ENCODE results near the gene ACTN4. TPM values are rescaled to one million over a fixed set of nuclear protein-coding genes. Genes with fewer than 3 reads are reported as not detected.
"Not testable (repeated sequence)": the region's sequence is repeated elsewhere in the genome, so short reads cannot be mapped to it uniquely, and the experiment has no call there.

ACTN4 gene
- total RNA-seq, 2 donors from 2014 or later: 1,019 to 1,060 TPM

GRCh38 chr19:38743394-38744297 is 96.2 kb downstream of the ACTN4 start:
- H3K4me3 ChIP-seq: no peak overlapping the region
- intact Hi-C loops (cut with DNase I): no loop called here
- no peaks in the 10 kb centered on the region for H3K9me3 ChIP-seq
- no peaks in the 10 kb centered on the region for H3K4me1 ChIP-seq
- no peak overlapping the region for H3K27ac ChIP-seq
- no peak for TF ChIP-seq CTCF (IDR thresholded peaks at IDR 0.05)
- DNase-seq: no peak
- H3K27me3 ChIP-seq: no peaks in the 10 kb centered on the region
- no peak overlapping the region for H3K9ac ChIP-seq (ENCODE audit: low read depth in 2 of 2, low read length in 2 of 2)
- no peaks in the 10 kb centered on the region for H3K36me3 ChIP-seq

GRCh38 chr19:38744298-38744681 is 96.8 kb downstream of the ACTN4 start, which contains the start of gene CAPN12:
TSS of gene CAPN12 (minus strand) at chr19:38744474. CDS start at chr19:38744165, 309 bp downstream.
- no peaks in the 10 kb centered on the region for H3K27me3 ChIP-seq
- H3K9ac ChIP-seq (ENCODE audit: low read depth in 2 of 2, low read length in 2 of 2): no peak within 1 kb of the TSS
- no peaks in the 10 kb centered on the region for H3K36me3 ChIP-seq
- no peak for TF ChIP-seq CTCF (IDR thresholded peaks at IDR 0.05)
- DNase-seq: no peak
- H3K9me3 ChIP-seq: no peaks in the 10 kb centered on the region
- intact Hi-C loops (cut with DNase I): no loop called here
- H3K27ac ChIP-seq: no peak within 1 kb of the TSS
- no peak within 1 kb of the TSS for H3K4me3 ChIP-seq
- H3K4me1 ChIP-seq: no peaks in the 10 kb centered on the region

- TF ChIP-seq CTCF (IDR thresholded peaks at IDR 0.05): no peak
- intact Hi-C loops (cut with DNase I): no loop called here
- no peak overlapping the region for H3K27ac ChIP-seq
- no peaks in the 10 kb centered on the region for H3K9me3 ChIP-seq
- no peak overlapping the region for H3K9ac ChIP-seq (ENCODE audit: low read depth in 2 of 2, low read length in 2 of 2)
- no peaks in the 10 kb centered on the region for H3K4me1 ChIP-seq
- DNase-seq: no peak
- no peak overlapping the region for H3K4me3 ChIP-seq
- H3K27me3 ChIP-seq: no peaks in the 10 kb centered on the region
- H3K36me3 ChIP-seq: no peaks in the 10 kb centered on the region
Measured at GRCh38 chr19:38744874-38745273, 97.4 kb downstream of the ACTN4 start.

- no peak for DNase-seq
- Histone ChIP-seq H3K4me1 (no peaks in the 10 kb centered on the region), H3K4me3 (no peak overlapping the region), H3K9ac (ENCODE audit: low read depth in 2 of 2, low read length in 2 of 2) (no peak overlapping the region), H3K27me3 (no peaks in the 10 kb centered on the region), H3K9me3 (no peaks in the 10 kb centered on the region), H3K36me3 (no peaks in the 10 kb centered on the region), H3K27ac (no peak overlapping the region)
- TF ChIP-seq CTCF (IDR thresholded peaks at IDR 0.05): no peak
- intact Hi-C loops (cut with DNase I): no loop called here
Measured at GRCh38 chr19:38745316-38745715, 97.9 kb downstream of the ACTN4 start.

- H3K4me1 ChIP-seq; H3K9me3 ChIP-seq; intact Hi-C loops (cut with DNase I); H3K4me3 ChIP-seq; DNase-seq; H3K9ac ChIP-seq (ENCODE audit: low read depth in 2 of 2, low read length in 2 of 2); H3K36me3 ChIP-seq; H3K27ac ChIP-seq; H3K27me3 ChIP-seq: not testable (repeated sequence)
Measured at GRCh38 chr19:38753783-38754182, 106.3 kb downstream of the ACTN4 start.

- H3K4me1 ChIP-seq; H3K9ac ChIP-seq (ENCODE audit: low read depth in 2 of 2, low read length in 2 of 2): not testable (repeated sequence)
Measured at GRCh38 chr19:38754196-38754595, 106.7 kb downstream of the ACTN4 start.

More at GRCh38 chr19:38754196-38754595, 106.7 kb downstream of the ACTN4 start:
- intact Hi-C loops (cut with DNase I); H3K27me3 ChIP-seq; H3K4me3 ChIP-seq; H3K27ac ChIP-seq; H3K36me3 ChIP-seq; H3K9me3 ChIP-seq; DNase-seq: not testable (repeated sequence)
